Activated CD4-positive, alpha-beta T cell treated with anti-CD3 and anti-CD28 coated beads, Interleukin-2, amount 50 U/mL, for 24 hours (primary cell): Measurements from ENCODE around the gene GIPR.
"Not testable (repeated sequence)": the region's sequence is repeated elsewhere in the genome, so short reads cannot be mapped to it uniquely, and the experiment has no call there.

ENCODE experiments used
- DNase-seq, 2 donors: peaks; one replicate each; pipeline ENCODE4 v3.0.0-alpha.2; 2020; ENCODE audit warnings: low read depth in 1 of 2, low spot score in 1 of 2

GIPR gene

DNA sequence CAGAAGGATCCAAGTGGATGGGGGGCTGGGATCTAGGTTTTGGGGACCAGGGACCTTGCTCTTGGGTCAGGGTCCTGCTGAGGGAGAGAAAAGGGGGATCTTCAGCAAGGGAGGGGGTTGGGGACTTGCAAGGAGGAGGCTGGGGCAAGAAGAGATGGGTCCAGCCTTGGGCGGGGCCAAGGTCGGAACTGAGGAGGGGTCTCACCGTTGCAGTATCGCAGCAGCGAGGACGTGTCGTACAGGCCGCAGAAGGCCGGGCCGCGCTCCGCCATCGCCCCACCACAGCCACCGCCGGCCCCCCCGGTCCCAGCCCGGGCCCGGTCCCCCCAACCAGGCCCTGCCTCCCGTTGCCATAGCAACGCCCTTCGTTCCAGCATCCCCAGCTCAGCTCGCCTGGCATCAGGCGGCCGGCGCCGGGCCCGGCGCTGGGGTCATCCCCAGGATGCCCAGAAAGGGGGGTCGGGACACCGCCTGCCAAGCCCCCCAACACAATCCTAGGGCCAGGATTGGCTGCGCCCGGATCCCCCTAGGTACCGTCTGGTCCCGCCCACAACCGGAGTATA is 22.9 kb upstream of the GIPR start:
- no peak for DNase-seq

- DNase-seq = peak; percentile 56 to 71
Observed at GRCh38 chr19:45645631-45646344, 22.2 kb upstream of the GIPR start.

DNA sequence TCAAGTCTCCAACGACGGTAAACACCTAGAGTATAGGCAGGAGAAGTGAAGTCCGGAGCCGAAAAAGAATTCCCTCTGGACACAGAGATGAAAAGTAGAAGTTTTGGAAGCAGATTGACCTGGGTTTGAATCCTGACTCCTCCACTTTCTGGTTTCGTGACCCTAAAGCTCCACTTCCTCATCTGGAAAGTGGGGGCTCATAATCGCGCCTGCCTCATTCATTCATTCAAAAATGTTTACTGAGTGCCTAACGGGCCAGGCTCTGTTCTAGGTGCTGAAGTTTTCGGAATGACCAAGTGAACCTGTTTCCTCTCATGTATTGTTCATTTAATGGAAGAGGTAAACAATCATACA is 21.7 kb upstream of the GIPR start:
- no peak for DNase-seq

DNA sequence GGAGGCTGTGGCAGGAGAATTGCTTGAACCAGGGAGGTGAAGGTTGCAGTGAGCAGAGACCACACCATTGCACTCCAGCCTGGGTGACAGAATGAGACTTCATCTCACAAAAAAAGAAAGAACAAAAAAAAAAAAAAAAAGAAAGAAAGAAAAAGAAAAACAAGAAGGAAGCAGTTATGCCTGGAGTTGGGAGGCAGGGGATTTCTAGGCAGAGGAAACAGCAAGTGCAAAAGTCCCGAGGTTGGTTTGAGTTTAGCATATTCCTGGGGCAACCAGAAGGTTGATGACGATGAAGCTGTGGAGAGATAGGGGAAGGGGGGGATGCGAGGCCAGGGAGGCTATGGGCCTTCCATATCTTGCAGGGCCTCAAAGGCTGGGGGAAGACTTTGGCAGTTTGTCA is 17.3 kb upstream of the GIPR start:
- DNase-seq = no peak

DNA sequence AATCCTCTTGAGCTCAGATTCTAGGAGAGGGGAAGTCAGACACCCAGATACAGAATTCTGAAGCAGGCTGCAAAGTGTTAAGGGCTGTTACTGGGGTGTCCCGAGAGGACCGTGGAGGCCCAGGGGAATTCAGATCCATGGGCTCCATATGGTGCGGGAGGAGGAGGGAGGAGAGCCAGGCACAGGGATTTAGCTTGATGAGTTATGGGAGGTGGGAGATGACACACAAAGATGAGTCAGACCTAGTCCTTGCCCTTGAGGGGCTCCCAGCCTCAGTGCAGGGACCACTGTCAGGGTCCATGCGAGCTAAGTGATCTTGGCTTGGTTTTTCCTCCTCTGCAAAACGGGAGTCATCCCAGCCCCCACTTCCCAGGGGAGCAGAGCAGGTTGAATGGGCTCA is 14.4 kb upstream of the GIPR start:
- no peak for DNase-seq

GRCh38 chr19:45655073-45655472 is 12.9 kb upstream of the GIPR start:
- DNase-seq = no peak

GRCh38 chr19:45657520-45658167 is 10.4 kb upstream of the GIPR start:
- DNase-seq = no peak

GRCh38 chr19:45659096-45659729 is 8.8 kb upstream of the GIPR start:
- DNase-seq = no peak

DNA sequence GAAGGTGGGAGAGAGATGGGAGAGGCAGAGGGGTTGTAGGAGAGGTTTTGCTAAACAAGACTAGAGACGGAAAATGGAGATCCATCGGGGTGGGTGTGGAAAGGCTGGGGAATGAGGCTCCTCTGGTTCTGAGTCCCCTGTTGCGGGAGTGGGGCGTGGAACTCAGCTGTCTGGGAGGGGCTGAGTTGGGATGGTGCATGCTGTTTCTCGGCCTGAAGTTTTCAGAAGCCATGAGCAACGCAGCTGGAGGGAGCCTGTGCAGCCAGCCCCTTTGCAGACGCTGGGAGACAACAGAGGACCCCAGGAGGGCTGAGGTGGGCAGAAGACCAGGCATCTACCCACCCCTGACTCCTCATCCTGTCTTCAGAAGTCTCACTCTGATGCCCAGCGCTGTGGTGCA is 7.4 kb upstream of the GIPR start:
- DNase-seq = no peak

- no peak for DNase-seq
Observed at GRCh38 chr19:45663800-45664199, 4.2 kb upstream of the GIPR start.

DNA sequence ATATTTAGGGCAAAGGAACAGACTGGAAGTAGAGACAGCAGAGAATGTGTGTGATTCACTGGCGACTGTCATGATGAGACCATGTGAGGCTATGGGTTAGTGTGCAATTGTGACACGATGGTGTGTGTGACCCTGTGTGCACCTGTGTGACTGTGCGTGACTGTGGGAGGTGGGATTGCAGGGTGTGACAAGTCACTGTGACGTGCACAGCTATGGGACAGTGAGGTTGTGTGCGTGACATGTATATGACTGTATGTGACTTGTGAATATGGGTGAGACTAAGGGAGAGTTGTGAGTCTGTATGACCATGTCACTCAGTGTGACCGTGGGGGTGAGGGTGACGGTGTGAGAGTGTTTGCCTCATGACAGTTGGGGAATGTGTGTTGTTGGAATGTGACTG is 3.4 kb upstream of the GIPR start:
- DNase-seq = no peak

GRCh38 chr19:45668342-45668871 is 386 bp downstream of the GIPR start:
- DNase-seq = no peak

DNA sequence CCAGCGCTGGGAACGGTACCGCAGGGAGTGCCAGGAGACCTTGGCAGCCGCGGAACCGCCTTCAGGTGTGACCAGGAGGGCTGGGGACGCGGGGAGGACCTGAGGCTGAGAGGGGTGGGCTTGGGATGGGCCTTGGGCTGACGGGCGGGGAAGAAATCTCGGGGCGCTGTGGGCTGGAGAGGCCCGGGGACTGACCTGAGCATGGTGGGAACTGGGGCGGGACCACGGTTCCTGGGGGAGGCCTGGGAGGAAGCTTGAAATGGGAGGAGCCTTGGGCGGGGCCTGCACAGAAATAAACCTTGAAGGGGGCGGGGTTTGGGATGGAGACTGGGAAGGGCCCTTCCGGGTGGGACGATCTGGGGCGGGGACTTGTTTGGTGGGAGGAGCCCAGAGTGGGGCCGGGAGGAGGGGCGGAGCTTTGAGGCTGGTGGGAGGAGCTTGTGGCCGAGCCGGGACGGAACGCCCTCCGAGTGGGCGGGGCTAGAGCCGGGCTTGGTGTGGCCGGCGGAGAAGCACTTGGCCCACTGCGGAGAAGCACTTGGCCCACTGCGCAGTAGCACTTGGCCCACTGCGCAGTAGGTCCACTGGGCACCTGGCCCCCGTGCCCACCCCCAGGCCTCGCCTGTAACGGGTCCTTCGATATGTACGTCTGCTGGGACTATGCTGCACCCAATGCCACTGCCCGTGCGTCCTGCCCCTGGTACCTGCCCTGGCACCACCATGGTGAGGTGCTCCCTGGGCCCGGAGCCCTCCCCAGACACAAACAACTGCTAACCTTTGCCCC is 2.8 kb downstream of the GIPR start:
- DNase-seq = no peak

GRCh38 chr19:45674946-45675345 is 6.9 kb downstream of the GIPR start:
- DNase-seq = no peak

DNA sequence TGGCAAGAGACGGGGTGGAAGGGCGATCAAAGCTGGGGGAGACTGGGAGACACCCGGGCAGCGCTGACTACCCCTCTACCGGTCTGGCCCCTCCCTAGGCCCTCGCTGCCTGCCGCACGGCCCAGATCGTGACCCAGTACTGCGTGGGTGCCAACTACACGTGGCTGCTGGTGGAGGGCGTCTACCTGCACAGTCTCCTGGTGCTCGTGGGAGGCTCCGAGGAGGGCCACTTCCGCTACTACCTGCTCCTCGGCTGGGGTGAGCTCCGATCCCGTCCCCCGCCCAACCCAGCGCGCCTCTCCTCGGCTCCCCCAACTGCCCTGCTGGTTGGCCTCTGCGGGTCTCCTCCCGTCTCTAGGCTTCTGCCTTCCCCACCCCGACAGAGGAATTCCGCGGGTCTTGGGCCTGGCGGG is 8.8 kb downstream of the GIPR start:
- DNase-seq = no peak

GRCh38 chr19:45677351-45678230 is 9.6 kb downstream of the GIPR start:
- peak; percentile 56 to 73 for DNase-seq

- peak; percentile 75 to 77 for DNase-seq
Observed at GRCh38 chr19:45681391-45682015, 13.5 kb downstream of the GIPR start.

DNA sequence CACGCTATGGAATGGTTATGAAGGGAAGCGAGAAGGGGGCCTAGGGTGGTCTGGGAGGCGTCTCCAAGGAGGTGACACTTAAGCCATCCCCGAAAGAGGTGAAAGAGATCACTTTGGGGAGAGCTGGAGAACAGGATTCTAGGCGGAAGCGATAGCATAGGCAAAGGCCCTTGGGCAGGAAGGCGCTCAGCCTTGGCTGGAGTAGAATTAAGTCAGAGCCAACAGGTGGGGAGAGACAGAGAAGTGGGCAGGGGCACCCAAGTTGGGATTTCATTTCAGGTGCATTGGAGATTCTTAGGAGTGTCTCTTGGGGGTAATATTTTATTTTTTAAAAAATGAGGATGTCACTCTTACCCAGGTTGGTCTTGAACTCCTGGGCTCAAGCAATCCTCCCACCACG is 14.1 kb downstream of the GIPR start:
- no peak for DNase-seq

DNA sequence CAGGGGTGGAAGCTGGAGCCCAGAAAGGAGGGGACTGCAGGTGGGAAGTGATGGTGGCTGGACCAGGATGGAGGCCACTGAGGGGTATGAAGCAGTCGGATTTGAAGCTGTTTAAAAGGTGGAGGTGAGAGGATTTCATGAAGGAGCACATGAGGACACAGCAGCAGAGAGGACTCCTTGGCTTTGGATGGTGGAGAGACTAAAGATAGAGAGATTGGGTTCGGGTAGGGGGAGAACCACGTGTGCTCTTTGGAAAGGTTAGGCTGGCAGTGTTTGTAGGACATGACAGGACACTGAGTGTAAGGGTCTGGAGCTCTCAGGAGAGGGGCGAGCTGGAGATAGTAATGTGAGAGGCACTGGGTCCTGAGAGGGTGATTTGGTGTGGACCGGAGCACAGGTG is 14.9 kb downstream of the GIPR start:
- DNase-seq = no peak

- DNase-seq = not testable (repeated sequence)
Observed at GRCh38 chr19:45685045-45685444, 17.0 kb downstream of the GIPR start.
